ENCODE results near the gene CMSS1. TPM values are rescaled to one million over a fixed set of nuclear protein-coding genes. Genes with fewer than 3 reads are reported as not detected.

CMSS1 gene
- total RNA-seq, 1 experiment from 2014 or later = 64.1 TPM

DNA sequence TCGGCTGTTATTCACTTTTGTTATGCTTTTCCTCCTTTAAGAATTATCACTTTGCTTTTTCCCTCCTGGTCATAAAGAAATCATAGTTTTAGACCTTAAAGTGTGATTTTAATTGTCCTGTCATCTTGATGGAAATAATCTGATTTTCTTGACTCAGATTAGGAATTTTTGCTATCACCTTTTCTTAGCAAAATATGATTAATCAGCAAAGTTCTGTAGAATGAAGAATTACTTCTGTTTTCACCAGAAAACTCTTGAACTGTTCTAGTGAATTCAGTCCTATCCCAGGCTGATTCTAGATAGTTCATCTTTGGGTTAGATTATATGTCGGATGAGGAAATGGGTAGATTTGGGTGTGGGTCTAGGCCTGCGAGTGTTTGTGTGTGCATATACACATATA is 12.2 kb downstream of the CMSS1 start:
- peaks cover 7% of the 10 kb centered on the region in 2 experiments for H3K4me1 ChIP-seq (ENCODE audit: control insufficient read depth in 1 of 2, insufficient read depth in 2 of 2, low read length in 2 of 2)
- no peak overlapping the region for H3K9ac ChIP-seq (ENCODE audit: low read length)
- intact Hi-C loops (cut with micrococcal nuclease) = loop anchor here (10.0 kb wide), 1 partner anchor 635 kb away; no protein-coding TSS in a partner anchor
- no peak overlapping the region for H3K4me3 ChIP-seq (replicated peaks in 1 of 2; ENCODE audit: low read depth in 1 of 2, low read length in 2 of 2)
- no peaks in the 10 kb centered on the region for H3K36me3 ChIP-seq (ENCODE audit: control insufficient read depth in 1 of 2, insufficient read depth in 2 of 2, low read length in 2 of 2)
- H3K79me2 ChIP-seq (ENCODE audit: insufficient read depth, low read length) = peaks cover 66% of the 10 kb centered on the region
- ChIA-PET RAD21 (ENCODE audit: low non-redundant PET in 1 of 2, low total read pairs in 2 of 2, uncharacterized antibody in 2 of 2, unreplicated experiment in 2 of 2) (no interaction called here), POLR2A (no interaction called here), CTCF (interaction anchor here (1.5 to 2.0 kb wide), 2 partner anchors 13 to 424 kb away, joined by 3 to 7 read pairs; no protein-coding TSS in a partner anchor)
- no TSS peak for BruUV-seq (replicated peaks)
- no peaks in the 10 kb centered on the region for H3K9me3 ChIP-seq (ENCODE audit: control insufficient read depth in 1 of 2, insufficient read depth in 1 of 2, low read depth in 1 of 2, low read length in 2 of 2)
- no peaks in the 10 kb centered on the region for H3K27me3 ChIP-seq (ENCODE audit: insufficient read depth, low read length)
- DNase-seq (ENCODE audit: low read depth, low spot score) (no peak), ATAC-seq (no peak)
- H3K4me2 ChIP-seq (ENCODE audit: low read length) = no peak overlapping the region
- no peak overlapping the region for H2AFZ ChIP-seq (ENCODE audit: low read depth, low read length, poor library complexity, severe bottlenecking)
- no peak for TF ChIP-seq ZNF274 (IDR thresholded peaks at IDR 0.05; ENCODE audit: low read depth, low read length)
- no peaks in the 10 kb centered on the region for H3K9me2 ChIP-seq (ENCODE audit: insufficient read depth)
- peaks cover 4% of the 10 kb centered on the region; the same call in 1 of the 2 replicates for H4K20me1 ChIP-seq (ENCODE audit: insufficient read depth)
- H3K27ac ChIP-seq (ENCODE audit: low read depth, low read length) = no peak overlapping the region

DNA sequence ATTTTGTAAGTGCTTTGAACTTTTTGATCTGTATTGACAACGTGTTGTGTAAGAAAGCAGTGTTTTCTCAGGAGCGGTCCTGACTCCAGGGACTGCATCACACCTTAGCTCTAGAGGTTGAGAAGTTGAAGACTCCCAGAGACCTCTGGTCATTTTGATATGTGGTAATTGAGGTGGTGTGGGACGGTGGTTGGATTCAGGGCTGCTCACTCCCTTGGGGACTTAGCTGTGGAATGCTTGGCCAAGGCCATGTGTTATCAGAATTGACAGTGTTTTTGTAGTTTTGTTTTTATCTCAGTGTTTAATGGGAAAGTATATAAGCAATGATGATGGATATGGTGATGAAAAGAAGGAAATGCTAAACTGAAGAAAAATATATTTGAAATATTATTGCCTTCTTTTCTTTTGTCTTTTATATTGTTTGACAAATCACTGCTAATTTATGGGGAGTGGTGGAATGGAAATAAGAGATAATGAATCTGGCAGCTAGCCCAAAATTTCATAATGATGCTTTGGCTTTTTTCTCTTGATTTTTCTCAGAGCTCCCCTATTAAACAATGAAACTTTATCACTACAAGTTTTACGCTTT is 16.0 kb downstream of the CMSS1 start:
- Histone ChIP-seq H3K27ac (ENCODE audit: low read depth, low read length) (no peak overlapping the region), H3K4me1 (ENCODE audit: control insufficient read depth in 1 of 2, insufficient read depth in 2 of 2, low read length in 2 of 2) (no peaks in the 10 kb centered on the region), H3K36me3 (ENCODE audit: control insufficient read depth in 1 of 2, insufficient read depth in 2 of 2, low read length in 2 of 2) (no peaks in the 10 kb centered on the region), H3K4me3 (replicated peaks in 1 of 2; ENCODE audit: low read depth in 1 of 2, low read length in 2 of 2) (no peak overlapping the region), H3K9ac (ENCODE audit: low read length) (no peak overlapping the region), H3K27me3 (ENCODE audit: insufficient read depth, low read length) (no peaks in the 10 kb centered on the region), H3K9me2 (ENCODE audit: insufficient read depth) (no peaks in the 10 kb centered on the region), H3K79me2 (ENCODE audit: insufficient read depth, low read length) (peaks cover 69% of the 10 kb centered on the region), H2AFZ (ENCODE audit: low read depth, low read length, poor library complexity, severe bottlenecking) (no peak overlapping the region), H4K20me1 (ENCODE audit: insufficient read depth) (no peaks in the 10 kb centered on the region; the same call in 1 of the 2 replicates), H3K9me3 (ENCODE audit: control insufficient read depth in 1 of 2, insufficient read depth in 1 of 2, low read depth in 1 of 2, low read length in 2 of 2) (no peaks in the 10 kb centered on the region), H3K4me2 (ENCODE audit: low read length) (no peak overlapping the region)
- ChIA-PET RAD21 (ENCODE audit: low non-redundant PET in 1 of 2, low total read pairs in 2 of 2, uncharacterized antibody in 2 of 2, unreplicated experiment in 2 of 2) (interaction anchor here in 1 of 2 experiments (2.3 kb wide), 1 partner anchor 420 kb away, joined by 12 read pairs; no protein-coding TSS in a partner anchor), CTCF (interaction anchor here (0.8 to 2.5 kb wide), 5 partner anchors 9 to 629 kb away, joined by 3 to 58 read pairs (median 5); no protein-coding TSS in a partner anchor), POLR2A (no interaction called here)
- TF ChIP-seq SIN3A (IDR thresholded peaks at IDR 0.05; ENCODE audit: low read depth) = no peak
- no peak for TF ChIP-seq FOSL1 (IDR thresholded peaks at IDR 0.05; ENCODE audit: low read depth)
- no TSS peak for BruUV-seq (replicated peaks)
- intact Hi-C loops (cut with micrococcal nuclease) = loop anchor here (10.0 kb wide), 1 partner anchor 631 kb away; no protein-coding TSS in a partner anchor
- DNase-seq (ENCODE audit: low read depth, low spot score) (no peak), ATAC-seq (no peak)
